Skeletal muscle satellite cell (primary cell): ENCODE measurements around the gene TTC28. TPM values are rescaled to one million over a fixed set of nuclear protein-coding genes. Genes with fewer than 3 reads are reported as not detected.
"Not testable (repeated sequence)": the region's sequence is repeated elsewhere in the genome, so short reads cannot be mapped to it uniquely, and the experiment has no call there.

Source experiments
- H3K27me3 ChIP-seq: 2 replicates; pipeline ENCODE4 v1.7.0; 2013; ENCODE audit warnings: low read length; ENCODE audit not compliant: control insufficient read depth, insufficient read depth
- H3K36me3 ChIP-seq: 2 replicates; pipeline ENCODE4 v1.7.0; 2013; ENCODE audit warnings: mild to moderate bottlenecking, control low read depth, low read length; ENCODE audit not compliant: insufficient read depth
- H3K4me1 ChIP-seq: 2 replicates; pipeline ENCODE4 v1.7.0; 2013; ENCODE audit warnings: low read length; ENCODE audit not compliant: control insufficient read depth, insufficient read depth
- H3K4me2 ChIP-seq: 2 replicates; pipeline ENCODE4 v1.7.0; 2013; ENCODE audit warnings: mild to moderate bottlenecking, low read length
- H3K4me3 ChIP-seq: 2 replicates; pipeline ENCODE4 v1.7.0; 2013; ENCODE audit warnings: low read length
- H3K9ac ChIP-seq: 2 replicates; pipeline ENCODE4 v1.7.0; 2013; ENCODE audit warnings: mild to moderate bottlenecking, low read depth, low read length, moderate library complexity
- H3K9me3 ChIP-seq: replicated peaks from 2 replicates; pipeline ENCODE4 v1.7.0; 2013; ENCODE audit warnings: mild to moderate bottlenecking, control low read depth, low read length
- total RNA-seq: library from RNA; depleted of rRNA; stranded (reverse); fragments of >200 nt; gene quantifications from 2 replicates; pipeline ENCODE4 v1.2.3, GENCODE V29; 2012; rRNA removed

TTC28 gene
- 17.9 and 18.3 TPM in 2 replicates for total RNA-seq

DNA sequence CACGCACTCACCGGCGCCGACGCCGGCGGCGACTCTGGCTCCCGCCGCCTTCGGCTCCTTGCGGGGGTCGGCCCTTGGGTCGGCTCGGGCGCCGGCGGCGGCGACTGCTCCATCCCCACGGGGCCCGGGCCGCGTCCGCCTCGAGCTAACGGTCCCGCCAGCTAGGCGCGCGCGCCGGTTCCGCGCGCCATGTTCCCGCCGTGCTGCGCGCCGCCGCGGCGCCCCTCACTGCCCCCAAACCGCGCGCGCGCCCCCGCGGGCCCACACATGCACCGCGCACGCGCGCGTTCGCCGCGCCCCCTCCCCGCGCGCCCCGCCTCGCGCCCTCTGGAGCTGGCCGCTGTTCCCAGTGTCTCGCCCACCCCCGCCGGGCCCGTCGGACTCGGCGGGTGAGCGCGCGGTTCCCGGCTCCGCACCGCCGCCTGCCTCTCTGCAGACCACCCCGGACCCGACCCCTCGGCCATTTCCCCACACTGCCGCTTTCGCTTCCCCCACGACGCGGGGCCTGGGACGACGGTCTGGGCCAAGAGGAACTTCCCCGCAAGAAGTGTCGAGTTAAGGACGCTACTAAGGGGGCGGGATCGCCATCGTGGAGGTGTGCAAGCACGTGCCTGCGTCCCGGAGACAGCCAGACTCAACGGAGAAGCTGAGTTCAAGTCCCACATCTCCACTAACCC lies at the start of gene TTC28:
TSS of gene TTC28 (minus strand) at position 230 of the 677 bp plus-strand sequence. CDS start at position 113, 117 bp downstream.
- not testable (repeated sequence) for H3K27me3 ChIP-seq, H3K36me3 ChIP-seq, H3K9me3 ChIP-seq, H3K4me1 ChIP-seq
- H3K4me2 ChIP-seq, result peak within 1 kb of the TSS; percentile 96
- H3K4me3 ChIP-seq, result peak within 1 kb of the TSS; percentile 86
- H3K9ac ChIP-seq, result peak within 1 kb of the TSS; percentile 84

DNA sequence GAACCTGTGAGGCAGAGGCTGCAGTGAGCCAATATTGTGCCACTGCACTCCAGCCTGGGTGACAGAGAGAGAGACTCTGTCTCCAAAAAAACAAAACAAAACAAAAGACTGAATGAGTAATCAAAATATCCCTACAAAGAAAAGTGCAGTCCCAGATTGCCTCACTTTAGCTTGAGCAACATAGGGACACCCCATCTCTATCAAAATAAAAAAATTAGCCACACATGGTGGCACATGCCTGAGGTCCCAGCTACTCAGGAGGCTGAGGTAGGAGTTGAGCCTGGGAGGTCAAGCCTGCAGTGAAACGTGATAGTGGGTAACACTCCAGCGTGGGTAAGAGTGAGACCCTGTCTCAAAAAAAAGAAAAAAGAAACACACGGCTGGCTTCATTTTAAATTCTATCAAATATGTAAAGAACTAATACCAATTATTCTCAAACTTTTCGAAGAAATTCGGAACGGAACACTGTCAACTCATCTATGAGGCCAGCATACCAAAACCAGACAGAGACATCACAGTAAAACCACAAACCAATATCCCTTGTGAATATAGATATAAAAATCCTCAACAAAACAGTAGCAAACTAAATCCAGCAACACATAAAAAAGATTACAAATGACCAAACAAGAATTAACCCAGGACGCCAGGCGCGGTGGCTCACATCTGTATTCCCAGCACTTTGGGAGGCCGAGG lies 49.1 kb upstream of the TTC28 start:
- no peak overlapping the region for H3K4me3 ChIP-seq
- no peak overlapping the region for H3K9ac ChIP-seq
- peaks cover 6% of the 10 kb centered on the region for H3K4me1 ChIP-seq
- no peaks in the 10 kb centered on the region for H3K9me3 ChIP-seq
- H3K36me3 ChIP-seq, result peaks cover 7% of the 10 kb centered on the region
- H3K27me3 ChIP-seq, result no peaks in the 10 kb centered on the region
- no peak overlapping the region for H3K4me2 ChIP-seq

DNA sequence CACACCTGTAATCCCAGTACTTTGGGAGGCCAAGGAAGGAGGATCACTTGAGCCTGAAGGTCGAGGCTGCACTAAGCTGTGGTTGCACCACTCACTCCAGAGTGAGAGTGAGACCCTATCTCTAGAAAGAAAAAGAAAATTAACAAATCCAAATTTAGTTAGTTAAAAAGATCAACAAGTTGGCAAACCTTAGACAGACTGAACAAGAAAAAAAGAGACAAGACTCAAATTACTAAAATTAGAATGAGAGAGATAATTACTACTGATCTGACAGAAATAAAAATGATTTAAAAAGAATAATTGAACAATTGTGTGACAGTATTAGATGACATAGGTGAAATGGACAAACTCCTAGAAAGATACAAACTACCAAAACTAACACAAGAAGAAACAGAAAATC lies 48.4 kb upstream of the TTC28 start:
- peaks cover 2% of the 10 kb centered on the region for H3K36me3 ChIP-seq
- H3K27me3 ChIP-seq, result no peaks in the 10 kb centered on the region
- no peak overlapping the region for H3K9ac ChIP-seq
- H3K4me2 ChIP-seq, result no peak overlapping the region
- no peak overlapping the region for H3K4me3 ChIP-seq
- H3K4me1 ChIP-seq, result peaks cover 6% of the 10 kb centered on the region
- no peaks in the 10 kb centered on the region for H3K9me3 ChIP-seq

DNA sequence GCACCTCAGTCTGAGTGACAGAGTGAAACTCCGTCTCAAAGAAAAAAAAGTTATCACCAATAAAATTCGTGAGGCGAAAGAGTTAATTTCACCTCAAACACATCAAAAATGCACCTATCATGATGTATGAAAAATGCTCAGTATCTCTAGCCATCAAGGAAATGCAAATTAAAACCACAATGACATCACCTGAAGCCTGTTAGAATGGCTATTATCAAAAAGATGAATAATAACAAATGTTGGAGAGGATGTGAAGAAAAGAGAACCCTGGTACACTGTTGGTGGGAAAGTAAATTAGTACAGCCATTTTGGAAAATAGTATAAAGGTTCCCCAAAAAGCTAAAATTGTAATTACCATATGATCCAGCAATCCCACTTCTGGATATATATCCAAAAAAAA lies 38.4 kb upstream of the TTC28 start:
- Histone ChIP-seq H3K9me3 (no peaks in the 10 kb centered on the region), H3K4me3 (no peak overlapping the region), H3K9ac (no peak overlapping the region), H3K36me3 (peaks cover 10% of the 10 kb centered on the region), H3K4me1 (peaks cover under 1% of the 10 kb centered on the region), H3K4me2 (no peak overlapping the region), H3K27me3 (no peaks in the 10 kb centered on the region)

DNA sequence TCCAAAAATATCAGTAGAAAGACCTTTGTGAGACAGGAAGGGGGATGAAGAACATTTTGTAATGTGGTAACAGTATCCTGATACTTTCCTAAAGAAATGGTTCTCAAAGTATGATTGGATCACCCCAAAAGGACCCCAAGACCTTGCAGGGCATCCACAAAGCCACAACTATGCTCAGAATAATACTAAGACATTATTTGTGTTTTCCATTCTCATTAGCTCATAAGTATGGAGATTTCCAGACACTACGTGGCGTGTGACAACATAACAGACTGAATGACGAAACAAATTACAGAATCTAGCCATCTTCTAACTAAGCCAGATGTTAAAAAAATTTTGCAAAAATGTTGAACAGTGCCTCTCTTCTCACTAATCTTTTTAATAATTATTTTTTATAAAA lies 37.0 kb upstream of the TTC28 start:
- no peak overlapping the region for H3K4me3 ChIP-seq
- peaks cover 12% of the 10 kb centered on the region for H3K4me1 ChIP-seq
- H3K9me3 ChIP-seq, result no peaks in the 10 kb centered on the region
- H3K9ac ChIP-seq, result no peak overlapping the region
- peaks cover 10% of the 10 kb centered on the region for H3K36me3 ChIP-seq
- no peak overlapping the region for H3K4me2 ChIP-seq
- H3K27me3 ChIP-seq, result no peaks in the 10 kb centered on the region

DNA sequence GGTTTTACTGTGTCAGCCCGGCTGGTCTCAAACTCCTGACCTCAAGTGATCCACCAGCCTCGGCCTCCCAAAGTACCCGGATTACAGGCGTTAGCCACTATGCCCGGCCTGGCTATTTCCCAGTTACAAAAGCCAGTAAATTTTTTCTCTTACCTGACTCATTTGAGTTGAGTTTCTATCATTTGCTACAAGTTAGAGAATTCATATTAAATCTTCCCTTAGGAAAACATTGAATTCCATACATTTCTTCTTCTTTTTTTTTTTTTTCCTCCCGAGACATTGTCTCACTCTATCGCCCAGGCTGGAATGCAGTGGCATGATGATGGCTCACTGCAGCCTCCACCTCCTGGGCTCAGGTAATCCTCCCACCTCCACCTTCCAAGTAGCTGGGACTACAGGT lies 36.0 kb upstream of the TTC28 start:
- no peaks in the 10 kb centered on the region for H3K9me3 ChIP-seq
- no peak overlapping the region for H3K4me2 ChIP-seq
- no peak overlapping the region for H3K4me3 ChIP-seq
- H3K4me1 ChIP-seq, result peaks cover 23% of the 10 kb centered on the region
- H3K9ac ChIP-seq, result no peak overlapping the region
- H3K36me3 ChIP-seq, result peaks cover 7% of the 10 kb centered on the region
- no peaks in the 10 kb centered on the region for H3K27me3 ChIP-seq

DNA sequence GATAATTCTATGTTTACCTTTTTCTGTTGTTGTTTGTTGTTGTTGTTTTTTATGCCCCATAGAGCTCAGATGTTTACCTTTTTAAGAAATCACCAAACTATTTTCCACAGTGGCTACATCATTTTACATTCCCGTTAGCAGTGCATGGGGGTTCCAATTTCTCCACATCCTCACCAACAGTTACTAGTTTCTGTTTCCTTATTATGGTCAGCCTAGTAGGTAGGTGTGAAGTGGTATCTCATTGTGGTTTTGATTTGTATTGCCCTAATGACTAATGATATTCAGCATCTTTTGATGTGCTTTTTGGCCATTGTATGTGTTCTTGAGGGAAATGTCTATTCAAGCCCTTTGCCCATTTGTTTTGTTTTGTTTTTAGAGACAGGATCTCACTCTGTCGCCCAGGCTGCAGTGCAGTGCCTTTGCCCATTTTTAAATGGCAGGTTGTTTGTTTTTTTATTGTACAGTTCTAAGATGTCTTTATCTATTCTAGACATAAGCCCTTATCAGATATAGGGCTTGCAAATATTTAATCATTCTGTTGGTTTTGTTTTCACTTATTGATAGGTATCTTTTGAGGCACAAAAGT lies 34.5 kb upstream of the TTC28 start:
- H3K4me2 ChIP-seq, result no peak overlapping the region
- H3K36me3 ChIP-seq, result peaks cover 4% of the 10 kb centered on the region
- no peaks in the 10 kb centered on the region for H3K27me3 ChIP-seq
- peaks cover 32% of the 10 kb centered on the region for H3K4me1 ChIP-seq
- no peaks in the 10 kb centered on the region for H3K9me3 ChIP-seq
- H3K4me3 ChIP-seq, result no peak overlapping the region
- H3K9ac ChIP-seq, result no peak overlapping the region

DNA sequence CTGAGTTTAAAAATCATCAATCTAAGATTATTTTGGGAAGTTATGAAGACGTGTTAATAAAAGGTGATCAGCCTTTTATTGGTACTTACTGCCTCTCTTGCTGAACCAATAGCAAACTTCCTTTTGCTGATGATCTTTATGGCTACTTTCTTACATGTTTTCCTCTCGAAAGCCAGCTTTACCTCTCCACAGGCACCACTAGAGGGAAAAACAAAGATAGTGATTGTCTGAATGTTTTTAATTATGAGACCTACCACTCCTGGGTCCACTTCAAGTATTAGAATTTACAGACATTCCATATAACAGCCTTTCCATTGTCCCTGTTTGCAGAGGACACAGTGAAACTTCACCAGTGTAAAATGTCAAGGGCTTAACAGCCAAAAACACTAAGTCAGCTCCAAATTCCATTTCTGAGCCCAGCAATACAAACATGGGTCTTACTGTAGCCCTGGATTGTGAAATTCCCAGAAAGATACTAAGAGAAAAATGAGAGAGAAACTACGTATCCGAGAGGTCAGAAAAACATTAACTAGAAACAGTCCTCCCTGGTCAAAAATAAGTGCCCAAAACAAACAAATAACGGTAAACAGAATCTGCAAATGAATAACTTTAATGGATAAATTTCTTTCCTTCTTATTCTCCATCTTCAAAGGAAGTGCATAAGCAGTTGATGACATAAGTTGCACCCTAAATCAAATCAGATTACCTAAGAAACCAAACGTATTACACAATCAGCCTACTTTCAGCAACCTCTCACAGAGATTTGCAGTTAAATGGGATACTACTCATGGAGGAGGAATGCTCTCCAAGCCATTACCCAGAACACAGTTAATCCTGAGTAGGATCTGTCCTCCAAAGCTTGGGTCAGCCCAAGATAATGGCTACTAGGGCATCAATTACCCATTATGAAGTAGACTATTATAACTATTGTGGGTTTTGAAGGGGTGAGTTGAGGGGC lies 32.5 kb upstream of the TTC28 start:
- Histone ChIP-seq H3K4me3 (peak overlapping the region; percentile 37), H3K9me3 (no peaks in the 10 kb centered on the region), H3K4me2 (peak overlapping the region; percentile 68), H3K36me3 (no peaks in the 10 kb centered on the region), H3K4me1 (peaks cover 32% of the 10 kb centered on the region), H3K27me3 (no peaks in the 10 kb centered on the region), H3K9ac (peak overlapping the region; percentile 78)

DNA sequence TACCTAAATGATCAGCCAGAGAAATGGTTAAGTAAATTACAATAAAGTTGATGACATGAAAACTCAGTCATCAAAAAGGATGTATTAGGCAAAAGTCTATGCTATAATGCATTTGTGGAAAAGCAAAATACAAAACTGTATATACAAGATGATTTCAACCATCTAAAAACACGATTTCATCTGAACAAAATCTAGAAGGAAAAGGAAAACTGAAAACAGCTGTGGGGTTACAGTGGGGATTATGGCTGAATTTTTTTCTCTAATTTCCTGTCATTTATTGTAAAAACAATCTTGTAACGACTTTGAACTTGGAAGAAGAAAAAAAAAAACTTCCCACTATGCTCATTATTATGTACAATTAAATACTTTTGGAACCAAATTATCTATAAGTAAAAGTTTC lies 31.7 kb upstream of the TTC28 start:
- peak overlapping the region; percentile 43 for H3K4me3 ChIP-seq
- no peaks in the 10 kb centered on the region for H3K9me3 ChIP-seq
- H3K9ac ChIP-seq, result peak overlapping the region; percentile 78
- H3K4me1 ChIP-seq, result peaks cover 32% of the 10 kb centered on the region
- no peaks in the 10 kb centered on the region for H3K27me3 ChIP-seq
- peak overlapping the region; percentile 68 for H3K4me2 ChIP-seq
- no peaks in the 10 kb centered on the region for H3K36me3 ChIP-seq

DNA sequence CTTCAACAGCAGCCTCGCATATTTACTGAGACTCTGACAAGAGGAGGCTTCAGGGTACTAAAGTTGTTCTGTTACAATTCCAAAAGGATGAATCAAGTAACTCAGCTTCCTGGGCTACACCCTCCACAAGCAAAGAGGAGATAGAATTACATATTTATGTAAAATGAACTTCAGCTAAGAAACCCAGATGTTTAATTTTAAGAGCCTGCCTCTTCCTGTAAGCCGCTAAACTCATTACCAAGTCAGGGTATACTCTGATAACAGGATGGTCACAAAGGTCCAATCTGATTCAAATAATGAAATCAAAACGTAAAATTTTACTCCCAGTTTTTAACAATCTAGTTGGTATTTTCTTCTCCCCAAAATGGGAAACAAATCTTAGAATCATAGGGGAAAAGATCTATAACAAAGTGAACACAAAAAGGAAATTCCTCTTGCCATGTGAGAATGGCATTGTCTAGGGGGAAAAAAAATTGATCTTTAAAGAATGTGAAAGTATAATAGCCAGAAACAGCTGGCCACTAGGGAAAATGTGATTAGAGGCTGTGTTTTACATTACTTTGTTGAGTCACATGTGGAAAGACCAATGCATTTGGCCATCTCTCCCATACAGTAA lies 31.0 kb upstream of the TTC28 start:
- Histone ChIP-seq H3K9ac (peak overlapping the region; percentile 78), H3K4me3 (peak overlapping the region; percentile 20), H3K4me2 (peak overlapping the region; percentile 68), H3K36me3 (no peaks in the 10 kb centered on the region), H3K27me3 (no peaks in the 10 kb centered on the region), H3K9me3 (no peaks in the 10 kb centered on the region), H3K4me1 (peaks cover 32% of the 10 kb centered on the region)

DNA sequence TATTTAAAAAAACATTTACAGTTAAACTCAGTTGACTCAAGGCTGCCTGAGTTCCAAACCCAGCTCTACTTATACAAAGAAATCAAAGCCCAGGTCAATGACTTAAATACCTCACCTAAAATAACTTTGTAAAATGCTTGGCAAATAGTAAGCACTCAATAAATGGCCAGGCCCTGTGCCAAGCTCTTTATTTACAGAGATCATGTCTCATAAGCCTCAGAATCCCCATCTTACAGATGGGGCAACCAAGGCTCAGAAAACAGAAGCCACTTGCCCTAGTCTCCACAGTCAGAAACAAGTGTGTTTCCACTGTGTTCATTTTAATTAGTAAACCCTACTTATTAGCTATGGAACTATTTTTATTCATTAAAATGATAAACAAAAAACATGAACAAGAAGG lies 30.5 kb upstream of the TTC28 start:
- H3K4me1 ChIP-seq, result peaks cover 32% of the 10 kb centered on the region
- H3K27me3 ChIP-seq, result no peaks in the 10 kb centered on the region
- H3K4me3 ChIP-seq, result peak overlapping the region; percentile 24
- peak overlapping the region; percentile 60 for H3K4me2 ChIP-seq
- no peaks in the 10 kb centered on the region for H3K36me3 ChIP-seq
- no peaks in the 10 kb centered on the region for H3K9me3 ChIP-seq
- peak overlapping the region; percentile 54 for H3K9ac ChIP-seq
